ENCODE results near the gene LAPTM4A. TPM values are rescaled to one million over a fixed set of nuclear protein-coding genes. Genes with fewer than 3 reads are reported as not detected.

Gene LAPTM4A
- total RNA-seq, 1 experiment from 2014 or later, result 131 TPM

- Histone ChIP-seq H3K27ac (ENCODE audit: insufficient read length, low read depth, low read length) (no peak overlapping the region), H3K23me2 (ENCODE audit: insufficient read length, low read depth, low read length, poor library complexity, severe bottlenecking) (no peaks in the 10 kb centered on the region), H3K18ac (ENCODE audit: insufficient read length, low read depth, low read length) (no peak overlapping the region), H2BK12ac (ENCODE audit: insufficient read length, low read depth, low read length) (no peak overlapping the region), H3K9ac (ENCODE audit: extremely low read depth, insufficient read length, low read length) (no peak overlapping the region), H2BK120ac (ENCODE audit: low read depth, low read length, poor library complexity, severe bottlenecking) (no peak overlapping the region), H3K4me1 (ENCODE audit: insufficient read depth, low read length) (no peaks in the 10 kb centered on the region), H3K27me3 (ENCODE audit: insufficient read depth, low read length) (no peaks in the 10 kb centered on the region), H4K91ac (ENCODE audit: insufficient read length, low read depth, low read length) (no peak overlapping the region), H2BK5ac (ENCODE audit: insufficient read length, low read length) (no peak overlapping the region), H2BK20ac (ENCODE audit: low read depth, low read length, poor library complexity, severe bottlenecking) (no peak overlapping the region), H3K23ac (ENCODE audit: insufficient read length, low read depth, low read length) (no peak overlapping the region), H4K8ac (replicated peaks; ENCODE audit: insufficient read length, low read depth, low read length) (no peak overlapping the region), H2AK5ac (ENCODE audit: insufficient read length, low read length) (no peak overlapping the region), H4K5ac (ENCODE audit: insufficient read length, low read depth, low read length) (no peak overlapping the region), H2BK15ac (ENCODE audit: low read depth, low read length) (no peak overlapping the region), H3K79me2 (ENCODE audit: insufficient read depth, low read length) (no peaks in the 10 kb centered on the region), H3K79me1 (ENCODE audit: insufficient read depth, low read depth, low read length, poor library complexity, severe bottlenecking) (peaks cover 3% of the 10 kb centered on the region), H2AFZ (ENCODE audit: low read length) (no peak overlapping the region), H4K20me1 (ENCODE audit: control insufficient read depth, insufficient read depth, insufficient read length) (no peaks in the 10 kb centered on the region), H3K4ac (ENCODE audit: low read depth, low read length) (no peak overlapping the region), H3K14ac (ENCODE audit: insufficient read depth, low read length) (no peak overlapping the region), H3T11ph (ENCODE audit: low read length) (no peak overlapping the region), H3K56ac (ENCODE audit: insufficient read length, low read depth, low read length) (no peak overlapping the region), H3K9me3 (ENCODE audit: control insufficient read depth, low read depth, low read length) (no peaks in the 10 kb centered on the region), H3K4me2 (ENCODE audit: insufficient read depth, insufficient read length, low read length) (no peak overlapping the region)
- Mint-ChIP-seq H3K27me3 (ENCODE audit: low read depth) (no peaks in the 10 kb centered on the region), H3K9me3 (no peaks in the 10 kb centered on the region), H3K4me1 (no peaks in the 10 kb centered on the region), H3K36me3 (ENCODE audit: insufficient read depth in 1 of 3, low read depth in 3 of 3) (peaks cover 60 to 91% (median 89%) of the 10 kb centered on the region in 3 experiments), H3K4me3 (no peak overlapping the region), H3K27ac (no peak overlapping the region)
- DNase-seq, result no peak
- WGBS (ENCODE audit: extremely low coverage, insufficient read length, low lambda C conversion rate), result no CpG with 5 or more reads among the region's 4 CpGs
- no peak for TF ChIP-seq CTCF (conservative IDR thresholded peaks at IDR 0.05)
Measured at GRCh38 chr2:20035955-20036666, 15.3 kb downstream of the LAPTM4A start.

All from H9 (cell line).